H1 (cell line): ENCODE results near the gene ACADSB. TPM values are rescaled to one million over a fixed set of nuclear protein-coding genes. Genes with fewer than 3 reads are reported as not detected.

Source experiments
- CHD2 ChIP-seq: IDR thresholded peaks from 2 replicates; pipeline ENCODE4 v1.6.1; 2012; ENCODE audit warnings: low read length, improper control_type of control experiment
- FOSL1 ChIP-seq: IDR thresholded peaks from 2 replicates; pipeline ENCODE4 v1.6.1; 2011; ENCODE audit warnings: mild to moderate bottlenecking, low read depth, low read length, moderate library complexity; ENCODE audit not compliant: insufficient read depth
- MAX ChIP-seq: IDR thresholded peaks from 2 replicates; pipeline ENCODE4 v1.6.1; 2012; ENCODE audit warnings: inconsistent platforms
- NRF1 ChIP-seq: IDR thresholded peaks from 2 replicates; pipeline ENCODE4 v1.6.1; 2011; ENCODE audit warnings: mild to moderate bottlenecking, low read depth, low read length, improper control_type of control experiment
- RAD21 ChIP-seq, 2 experiments: IDR thresholded peaks in 1 of 2; conservative IDR thresholded peaks in 1 of 2; 2 replicates each; pipeline ENCODE4 v1.6.1; 2011; ENCODE audit warnings: low read depth in 2 of 2, low read length in 2 of 2, improper control_type of control experiment in 1 of 2, inconsistent platforms in 1 of 2, mild to moderate bottlenecking in 1 of 2, moderate library complexity in 1 of 2
- SIRT6 ChIP-seq: IDR thresholded peaks from one replicate; pipeline ENCODE4 v1.7.1; 2012; ENCODE audit warnings: low read length, inconsistent platforms
- TCF12 ChIP-seq: IDR thresholded peaks from 2 replicates; pipeline ENCODE4 v1.6.1; 2011; ENCODE audit warnings: low read depth, mild to moderate bottlenecking, low read length
- polyA plus RNA-seq, 7 experiments: library from polyadenylated mRNA; depleted of rRNA in 3 of 7; stranded (reverse) in 5 of 7; unstranded in 2 of 7; fragments of >200 nt in 5 of 7; fragments of 200-250 nt in 2 of 7; gene quantifications; 1 replicate in 5 of 7; 2 replicates in 1 of 7; 4 replicates in 1 of 7; pipeline versions ENCODE4 v1.2.1 to v1.2.3, GENCODE V29; 2011 to 2013; ENCODE audit warnings: missing spikeins in 2 of 7, mixed read lengths in 2 of 7
- total RNA-seq: library from RNA; stranded (reverse); fragmentation: NEBNext Ultra II Directional; extraction: Animal tissue kit (Norgen Biotek cat#: 25700); gene quantifications from 2 replicates; pipeline ENCODE4 v1.2.1, GENCODE V29; 2021

ACADSB gene
- total and polyA plus RNA-seq, 2 of the 8 experiments (the other 6 are each of a cell fraction or from before 2014, with no cell fraction given): 5.6 to 11.2 TPM

GRCh38 chr10:123007558-123008354 lies 1.1 kb upstream of the ACADSB start (continued):
- TF ChIP-seq TCF12 (no peak), FOSL1 (no peak), MAX (peak; percentile 83), NRF1 (no peak), CHD2 (no peak), RAD21 (IDR thresholded peaks at IDR 0.05 in 1 of 2, conservative IDR thresholded peaks at IDR 0.05 in 1 of 2; ENCODE audit: low read depth in 2 of 2, low read length in 2 of 2) (no peak), SIRT6 (no peak)
